ENCODE measurements around the gene KRIT1.

GRCh38 chr7:92268921-92269320 is 23.2 kb upstream of the KRIT1 start:
- no peak for TF ChIP-seq CTCF (IDR thresholded peaks at IDR 0.05; ENCODE audit: low read length)
- no peak for TF ChIP-seq EZH2 (IDR thresholded peaks at IDR 0.05; ENCODE audit: borderline replicate concordance, low read length)

Measured in OCI-LY1 (cell line).